H1 (cell line): Measurements from ENCODE around the gene CRTAC1. TPM values are rescaled to one million over a fixed set of nuclear protein-coding genes. Genes with fewer than 3 reads are reported as not detected.

Source experiments
- CTCF ChIA-PET: fragments of 300-600 bp; sonication (Branson Sonifier 250); formaldehyde crosslinking; loops from one replicate; lab custom pipeline; 2021; ENCODE audit not compliant: partially characterized antibody; lab: Charles Lee
- POLR2A ChIA-PET: fragments of 300-600 bp; sonication (Branson Sonifier 250); formaldehyde crosslinking; loops from one replicate; lab custom pipeline; 2021; ENCODE audit warnings: inconsistent platforms; ENCODE audit not compliant: partially characterized antibody; lab: Charles Lee
- DNase-seq, 2 experiments: peaks; one replicate each; pipeline versions ENCODE4 v3.0.0 to v3.0.0-alpha.2; 2010 to 2022; ENCODE audit warnings: low spot score in 2 of 2, low read depth in 1 of 2, mixed read lengths in 1 of 2
- FAIRE-seq: peaks from 2 replicates; lab custom pipeline; 2011; peaks lifted over from hg19 to GRCh38; lab: Jason Lieb, UNC
- H2AFZ ChIP-seq: 2 replicates; pipeline ENCODE4 v1.8.1; 2012; ENCODE audit warnings: low read length, inconsistent platforms
- H2AK5ac ChIP-seq: 2 replicates; pipeline ENCODE4 v1.6.1; 2013; ENCODE audit warnings: low read depth, low read length
- H2BK120ac ChIP-seq: replicated peaks from 2 replicates; pipeline ENCODE3; 2013; ENCODE audit warnings: low read depth, low read length, inconsistent platforms
- H2BK12ac ChIP-seq: 2 replicates; pipeline ENCODE4 v1.6.1; 2013; ENCODE audit warnings: low read depth, low read length
- H2BK15ac ChIP-seq: 2 replicates; pipeline ENCODE4 v1.6.1; 2013; ENCODE audit warnings: low read length
- H2BK20ac ChIP-seq: 2 replicates; pipeline ENCODE4 v1.6.1; 2013; ENCODE audit warnings: low read length
- H2BK5ac ChIP-seq: 2 replicates; pipeline ENCODE4 v1.6.1; 2013; ENCODE audit warnings: low read depth, low read length
- H3K14ac ChIP-seq: 2 replicates; pipeline ENCODE4 v1.6.1; 2013; ENCODE audit warnings: inconsistent platforms; ENCODE audit not compliant: insufficient read length
- H3K18ac ChIP-seq: 2 replicates; pipeline ENCODE4 v1.6.1; 2013; ENCODE audit warnings: low read length; ENCODE audit errors: extremely low read depth
- H3K23ac ChIP-seq: 2 replicates; pipeline ENCODE4 v1.6.1; 2013; ENCODE audit warnings: inconsistent platforms; ENCODE audit not compliant: insufficient read length
- H3K23me2 ChIP-seq: 2 replicates; pipeline ENCODE4 v1.6.1; 2013; ENCODE audit warnings: low read depth, low read length
- H3K27ac ChIP-seq: 2 replicates; pipeline ENCODE4 v1.6.1; 2011; ENCODE audit warnings: low read depth, low read length, inconsistent platforms
- H3K27me3 ChIP-seq, 4 experiments: replicated peaks in 1 of 4; 1 replicate in 1 of 4; 2 replicates in 3 of 4; pipeline versions ENCODE4 v1.6.1 to v1.8.1; 2011 to 2013; ENCODE audit warnings: low read length in 3 of 4, mild to moderate bottlenecking in 3 of 4, inconsistent platforms in 2 of 4, mixed read lengths in 2 of 4, moderate library complexity in 1 of 4; ENCODE audit not compliant: control insufficient read depth in 3 of 4, insufficient read depth in 3 of 4; ENCODE audit errors: extremely low read depth in 1 of 4
- H3K36me3 ChIP-seq, 4 experiments: 2 replicates each; pipeline versions ENCODE4 v1.6.1 to v1.8.1; 2011 to 2013; ENCODE audit warnings: mild to moderate bottlenecking in 4 of 4, low read length in 3 of 4, moderate library complexity in 2 of 4, control low read depth in 1 of 4, inconsistent platforms in 1 of 4; ENCODE audit not compliant: insufficient read depth in 4 of 4, control insufficient read depth in 2 of 4
- H3K4ac ChIP-seq: replicated peaks from 2 replicates; pipeline ENCODE3; 2013; ENCODE audit warnings: low read length, low read depth, mixed read lengths, inconsistent platforms; ENCODE audit not compliant: insufficient read length
- H3K4me1 ChIP-seq, 4 experiments: replicated peaks in 1 of 4; 1 replicate in 1 of 4; 2 replicates in 3 of 4; pipeline versions ENCODE4 v1.6.1 to v1.8.1; 2011 to 2013; ENCODE audit warnings: low read length in 3 of 4, inconsistent platforms in 2 of 4, mixed read lengths in 1 of 4; ENCODE audit not compliant: insufficient read depth in 4 of 4, control insufficient read depth in 3 of 4
- H3K4me2 ChIP-seq, 2 experiments: 2 replicates each; pipeline versions ENCODE4 v1.6.1 to v1.8.1; 2011 to 2013; ENCODE audit warnings: low read depth in 2 of 2, low read length in 2 of 2, control low read depth in 1 of 2, inconsistent platforms in 1 of 2, mild to moderate bottlenecking in 1 of 2; ENCODE audit not compliant: insufficient read depth in 1 of 2
- H3K4me3 ChIP-seq, 4 experiments: fragments of 200-600, 300-600 bp in 1 of 4; sonication (generic), shearing (Covaris generic), sonication (Bioruptor Twin) in 1 of 4; 2 replicates each; pipeline versions ENCODE4 v1.5.1 to v1.8.1; 2011 to 2016; ENCODE audit warnings: low read length in 4 of 4, low read depth in 3 of 4, control low read depth in 2 of 4, inconsistent platforms in 2 of 4, mild to moderate bottlenecking in 2 of 4, mixed read lengths in 1 of 4, moderate library complexity in 1 of 4; ENCODE audit not compliant: insufficient read depth in 2 of 4; ENCODE audit errors: extremely low read depth in 1 of 4
- H3K56ac ChIP-seq: replicated peaks from 2 replicates; pipeline ENCODE3; 2013; ENCODE audit warnings: low read depth, mild to moderate bottlenecking, mixed read lengths, low read length, inconsistent platforms; ENCODE audit not compliant: insufficient read length
- H3K79me1 ChIP-seq: 2 replicates; pipeline ENCODE4 v1.6.1; 2013; ENCODE audit warnings: low read depth, low read length, control low read depth
- H3K79me2 ChIP-seq, 2 experiments: 2 replicates each; pipeline versions ENCODE4 v1.6.1 to v1.8.1; 2012 to 2013; ENCODE audit warnings: low read length in 2 of 2, mild to moderate bottlenecking in 2 of 2, inconsistent platforms in 1 of 2; ENCODE audit not compliant: insufficient read depth in 2 of 2, control insufficient read depth in 1 of 2
- H3K9ac ChIP-seq, 4 experiments: replicated peaks in 1 of 4; 1 replicate in 1 of 4; 2 replicates in 3 of 4; pipeline versions ENCODE4 v1.6.1 to v1.8.1; 2011 to 2013; ENCODE audit warnings: low read depth in 3 of 4, low read length in 3 of 4, control low read depth in 2 of 4, mild to moderate bottlenecking in 2 of 4, moderate library complexity in 2 of 4, inconsistent platforms in 1 of 4; ENCODE audit errors: extremely low read depth in 1 of 4
- H3K9me3 ChIP-seq, 2 experiments: 2 replicates each; pipeline versions ENCODE4 v1.6.1 to v1.8.1; 2012 to 2013; ENCODE audit warnings: mild to moderate bottlenecking in 2 of 2, moderate library complexity in 2 of 2, control low read depth in 1 of 2, inconsistent platforms in 1 of 2, low read depth in 1 of 2, low read length in 1 of 2, mixed read lengths in 1 of 2; ENCODE audit not compliant: insufficient read depth in 2 of 2
- H4K20me1 ChIP-seq, 2 experiments: replicated peaks in 1 of 2; 2 replicates each; pipeline versions ENCODE3 to v1.8.1; 2011 to 2013; ENCODE audit warnings: inconsistent platforms in 2 of 2, low read length in 2 of 2, mild to moderate bottlenecking in 1 of 2; ENCODE audit not compliant: insufficient read depth in 2 of 2, control insufficient read depth in 1 of 2
- H4K5ac ChIP-seq: 2 replicates; pipeline ENCODE4 v1.6.1; 2013; ENCODE audit warnings: low read length, low read depth, mixed read lengths, inconsistent platforms; ENCODE audit not compliant: insufficient read length
- H4K8ac ChIP-seq: 2 replicates; pipeline ENCODE4 v1.8.0; 2013; ENCODE audit warnings: mild to moderate bottlenecking, moderate library complexity, low read length, inconsistent platforms; ENCODE audit not compliant: insufficient read depth; ENCODE audit errors: extremely low read depth
- H4K91ac ChIP-seq: replicated peaks from 2 replicates; pipeline ENCODE3; 2013; ENCODE audit warnings: low read length, mixed read lengths, inconsistent platforms; ENCODE audit not compliant: insufficient read length
- CHD2 ChIP-seq: IDR thresholded peaks from 2 replicates; pipeline ENCODE4 v1.6.1; 2012; ENCODE audit warnings: low read length, improper control_type of control experiment
- EP300 ChIP-seq, 2 experiments: IDR thresholded peaks; 1 replicate in 1 of 2; 2 replicates in 1 of 2; pipeline ENCODE4 v1.6.1; 2011 to 2012; ENCODE audit warnings: low read depth in 2 of 2, low read length in 2 of 2, mild to moderate bottlenecking in 2 of 2, borderline replicate concordance in 1 of 2, inconsistent platforms in 1 of 2, moderate library complexity in 1 of 2
- NRF1 ChIP-seq: IDR thresholded peaks from 2 replicates; pipeline ENCODE4 v1.6.1; 2011; ENCODE audit warnings: mild to moderate bottlenecking, low read depth, low read length, improper control_type of control experiment
- WGBS, 2 experiments: shearing (Covaris generic) in 1 of 2; methylation state at CpG; one replicate each; pipeline versions ENCODE4 v1.1.6 to v1.1.7; 2013 to 2015; ENCODE audit warnings: low lambda C conversion rate in 2 of 2, mixed read lengths in 2 of 2, inconsistent platforms in 1 of 2, low coverage in 1 of 2, missing lambda C conversion rate in 1 of 2; ENCODE audit not compliant: insufficient replicate concordance in 2 of 2, insufficient coverage in 1 of 2, insufficient read length in 1 of 2; ENCODE audit errors: extremely low coverage in 1 of 2, missing lambda C conversion rate in 1 of 2; 5-methylcytosine and 5-hydroxymethylcytosine counted together
- polyA plus RNA-seq, 7 experiments: library from polyadenylated mRNA; depleted of rRNA in 3 of 7; stranded (reverse) in 5 of 7; unstranded in 2 of 7; fragments of >200 nt in 5 of 7; fragments of 200-250 nt in 2 of 7; gene quantifications; 1 replicate in 5 of 7; 2 replicates in 1 of 7; 4 replicates in 1 of 7; pipeline versions ENCODE4 v1.2.1 to v1.2.3, GENCODE V29; 2011 to 2013; ENCODE audit warnings: missing spikeins in 2 of 7, mixed read lengths in 2 of 7
- total RNA-seq: library from RNA; stranded (reverse); fragmentation: NEBNext Ultra II Directional; extraction: Animal tissue kit (Norgen Biotek cat#: 25700); gene quantifications from 2 replicates; pipeline ENCODE4 v1.2.1, GENCODE V29; 2021

Gene CRTAC1
- total and polyA plus RNA-seq, 2 of the 8 experiments (the other 6 are each of a cell fraction or from before 2014, with no cell fraction given), result 0.91 to 1.2 TPM

DNA sequence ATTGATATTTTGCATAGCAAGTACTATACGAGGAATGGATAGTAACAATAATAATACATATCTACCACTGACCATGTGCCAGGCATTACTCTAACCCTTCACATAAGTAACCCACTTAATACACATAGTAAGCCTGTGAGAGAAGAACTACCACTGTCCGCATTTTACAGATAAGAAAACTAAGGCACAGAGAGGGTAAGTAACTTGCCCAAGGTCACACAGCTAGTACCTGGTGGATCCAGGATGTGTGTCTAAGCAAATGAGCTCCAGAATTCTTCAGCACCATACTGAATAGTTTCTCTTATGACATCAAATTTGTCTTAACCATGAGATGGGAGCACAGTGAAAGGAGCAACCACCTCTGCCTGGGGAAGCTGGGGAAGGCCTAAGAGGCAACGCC lies 10.2 kb downstream of the CRTAC1 start:
- Histone ChIP-seq H3K79me1 (peaks cover 3% of the 10 kb centered on the region; the same call in 1 of the 2 replicates), H2BK15ac (no peak overlapping the region), H3K4me3 (no peak overlapping the region), H2AK5ac (0 out of 2 replicates have a peak overlapping the region, but pooled peaks have one; percentile 14), H3K27me3 (no peaks in the 10 kb centered on the region), H3K9ac (no peak overlapping the region), H3K14ac (no peak overlapping the region), H3K27ac (no peak overlapping the region), H4K20me1 (no peaks in the 10 kb centered on the region), H2BK5ac (no peak overlapping the region), H2BK12ac (no peak overlapping the region), H4K91ac (no peak overlapping the region), H3K36me3 (no peaks in the 10 kb centered on the region), H4K5ac (no peak overlapping the region), H3K4me2 (no peak overlapping the region), H3K4ac (no peak overlapping the region), H3K4me1 (peaks cover 0 to 2% (median 0%) of the 10 kb centered on the region in 4 experiments; a peak in 1 of 7 replicates), H2BK20ac (no peak overlapping the region), H4K8ac (no peak overlapping the region), H3K23me2 (no peaks in the 10 kb centered on the region; the same call in 1 of the 2 replicates), H2AFZ (no peak overlapping the region), H3K79me2 (no peaks in the 10 kb centered on the region), H3K56ac (no peak overlapping the region), H2BK120ac (no peak overlapping the region), H3K23ac (no peak overlapping the region), H3K9me3 (no peaks in the 10 kb centered on the region), H3K18ac (no peak overlapping the region)
- CTCF ChIA-PET, result interaction anchor here (3.7 to 12.7 kb wide), 3 partner anchors 8 to 22 kb away, joined by 26 to 120 read pairs (median 51); partner anchors contain the start of gene CRTAC1
- DNase-seq, result no peak
- WGBS, 2 experiments, result 84% methylated on average over 3 of the region's 3 CpGs; no CpG with 5 or more reads in 1 of the 2 experiments
- POLR2A ChIA-PET, result interaction anchor here (1.3 kb wide), 1 partner anchor 10 kb away, joined by 7 read pairs; the partner anchor contains the start of gene CRTAC1
- FAIRE-seq, result no peak
- TF ChIP-seq NRF1 (no peak), CHD2 (no peak), EP300 (IDR thresholded peaks at IDR 0.05; ENCODE audit: borderline replicate concordance in 1 of 2, low read depth in 2 of 2, low read length in 2 of 2) (no peak)
